GM23338 (cell line): ENCODE results near the gene SAMD10. TPM values are rescaled to one million over a fixed set of nuclear protein-coding genes. Genes with fewer than 3 reads are reported as not detected.

Source experiments
- ATAC-seq: fragments of 200-7000 bp; cut with Tn5 transposase; 3 replicates; pipeline ENCODE4 v1.9.1; 2020
- DNase-seq: peaks from one replicate; pipeline ENCODE4 v3.0.0-alpha.2; 2015; ENCODE audit warnings: low spot score
- H2AFZ ChIP-seq: fragments of 200-600 bp; sonication (generic); 2 replicates; pipeline ENCODE4 v1.8.0; 2016; ENCODE audit warnings: antibody characterized with exemption, mild to moderate bottlenecking, moderate library complexity
- H3F3A ChIP-seq: fragments of 200-600 bp; sonication (generic); replicated peaks from 2 replicates; pipeline ENCODE4 v1.8.0; 2017; ENCODE audit warnings: antibody characterized with exemption, mixed run types, low read depth
- H3K27ac ChIP-seq: fragments of 200-600 bp; sonication (generic); 2 replicates; pipeline ENCODE4 v1.6.1; 2016; ENCODE audit warnings: low read depth
- H3K27me3 ChIP-seq: fragments of 200-600 bp; sonication (generic); 2 replicates; pipeline ENCODE4 v1.8.0; 2016; ENCODE audit warnings: mild to moderate bottlenecking, mixed run types, moderate library complexity; ENCODE audit not compliant: insufficient read depth
- H3K36me3 ChIP-seq: fragments of 200-600 bp; sonication (generic); 2 replicates; pipeline ENCODE4 v1.8.0; 2016; ENCODE audit warnings: mild to moderate bottlenecking; ENCODE audit not compliant: insufficient read depth
- H3K4me1 ChIP-seq: fragments of 200-600 bp; sonication (generic); 2 replicates; pipeline ENCODE4 v1.8.0; 2016; ENCODE audit warnings: mild to moderate bottlenecking, moderate library complexity; ENCODE audit not compliant: insufficient read depth
- H3K4me2 ChIP-seq: fragments of 200-600 bp; sonication (generic); 2 replicates; pipeline ENCODE4 v1.7.1; 2017; ENCODE audit warnings: mixed run types
- H3K4me3 ChIP-seq: fragments of 200-600 bp; sonication (generic); 2 replicates; pipeline ENCODE4 v1.6.1; 2016; ENCODE audit warnings: mixed run types
- H3K79me2 ChIP-seq: fragments of 200-600 bp; sonication (generic); replicated peaks from 2 replicates; pipeline ENCODE4 v1.8.0; 2017; ENCODE audit warnings: mild to moderate bottlenecking; ENCODE audit not compliant: insufficient read depth
- H3K9me2 ChIP-seq: fragments of 200-600 bp; sonication (generic); 2 replicates; pipeline ENCODE4 v1.8.0; 2017; ENCODE audit not compliant: insufficient read depth
- H4K20me1 ChIP-seq: fragments of 200-600 bp; sonication (generic); replicated peaks from 2 replicates; pipeline ENCODE4 v1.8.0; 2017; ENCODE audit warnings: mild to moderate bottlenecking; ENCODE audit not compliant: insufficient read depth
- H3K27ac Mint-ChIP-seq: 2 replicates; pipeline ENCODE4 v1.8.0; 2020; ENCODE audit warnings: inconsistent platforms, mild to moderate bottlenecking, moderate library complexity, mixed read lengths
- H3K27me3 Mint-ChIP-seq: 3 replicates; pipeline ENCODE4 v1.8.0; 2022; ENCODE audit warnings: low read depth, mild to moderate bottlenecking, moderate library complexity, mixed read lengths, inconsistent platforms; ENCODE audit not compliant: insufficient read depth, poor library complexity
- H3K36me3 Mint-ChIP-seq: 3 replicates; pipeline ENCODE4 v1.8.0; 2021; ENCODE audit warnings: low read depth, mild to moderate bottlenecking, inconsistent platforms, moderate library complexity, mixed read lengths
- H3K4me1 Mint-ChIP-seq: 3 replicates; pipeline ENCODE4 v1.8.0; 2020; ENCODE audit warnings: mild to moderate bottlenecking, inconsistent platforms, mixed read lengths
- H3K4me3 Mint-ChIP-seq: 3 replicates; pipeline ENCODE4 v1.8.0; 2021; ENCODE audit warnings: moderate library complexity, mild to moderate bottlenecking, inconsistent platforms, mixed read lengths
- H3K9me3 Mint-ChIP-seq: 3 replicates; pipeline ENCODE4 v1.8.0; 2020; ENCODE audit warnings: moderate library complexity, mild to moderate bottlenecking, inconsistent platforms, mixed read lengths
- CREB1 ChIP-seq: fragments of 250-450 bp; sonication (Bioruptor Pico); IDR thresholded peaks from 2 replicates; pipeline ENCODE4 v1.5.0; 2020; ENCODE audit warnings: low read depth, mild to moderate bottlenecking, moderate library complexity
- CTCF ChIP-seq, 2 experiments: fragments of 200-600 bp in 1 of 2; sonication (generic) in 1 of 2; conservative IDR thresholded peaks; 2 replicates each; pipeline versions ENCODE4 v1.5.1 to v1.6.1; 2016 to 2017; ENCODE audit warnings: antibody characterized with exemption in 2 of 2, low read depth in 2 of 2, mild to moderate bottlenecking in 2 of 2, moderate library complexity in 1 of 2
- ETS1 ChIP-seq: IDR thresholded peaks from 2 replicates; pipeline ENCODE4 v1.6.1; 2016; ENCODE audit warnings: antibody characterized with exemption
- EZH2 ChIP-seq: fragments of 200-600 bp; sonication (generic); IDR thresholded peaks from one replicate; pipeline ENCODE4 v1.8.0; 2017; ENCODE audit warnings: antibody characterized with exemption, mild to moderate bottlenecking, low read depth; ENCODE audit not compliant: unreplicated experiment
- EZH2phosphoT487 ChIP-seq: fragments of 200-600 bp; sonication (generic); IDR thresholded peaks from one replicate; pipeline ENCODE4 v1.8.1; 2018; ENCODE audit warnings: antibody characterized with exemption; ENCODE audit not compliant: unreplicated experiment
- NANOG ChIP-seq: IDR thresholded peaks from 2 replicates; pipeline ENCODE4 v1.6.1; 2016; ENCODE audit warnings: antibody characterized with exemption, borderline replicate concordance
- POLR2AphosphoS5 ChIP-seq: IDR thresholded peaks from 2 replicates; pipeline ENCODE4 v1.6.1; 2016; ENCODE audit warnings: antibody characterized with exemption, low read depth
- REST ChIP-seq: IDR thresholded peaks from one replicate; pipeline ENCODE4 v1.6.1; 2018; ENCODE audit warnings: antibody characterized with exemption; ENCODE audit not compliant: unreplicated experiment
- STAT1 ChIP-seq: IDR thresholded peaks from one replicate; pipeline ENCODE4 v1.6.1; 2016; ENCODE audit warnings: antibody characterized with exemption; ENCODE audit not compliant: unreplicated experiment
- ZNF114 ChIP-seq: fragments of 250-450 bp; sonication (Bioruptor Pico); IDR thresholded peaks from 2 replicates; pipeline ENCODE4 v1.5.0; 2020; ENCODE audit warnings: mild to moderate bottlenecking, moderate library complexity
- ZNF331 ChIP-seq: fragments of 250-450 bp; sonication (Bioruptor Pico); IDR thresholded peaks from 2 replicates; pipeline ENCODE4 v1.5.0; 2020; ENCODE audit warnings: low read depth, mild to moderate bottlenecking, moderate library complexity
- ZNF462 ChIP-seq: fragments of 250-450 bp; sonication (Bioruptor Pico); IDR thresholded peaks from 2 replicates; pipeline ENCODE4 v1.5.0; 2020; ENCODE audit warnings: mild to moderate bottlenecking, moderate library complexity
- polyA plus RNA-seq: library from polyadenylated mRNA; unstranded; fragments of >200 nt; fragmentation: Nextera tagmentation; extraction: Ambion mirVana; gene quantifications from 2 replicates; pipeline ENCODE4 v1.2.1, GENCODE V29; 2016
- total RNA-seq: library from RNA; depleted of rRNA; stranded (reverse); fragments of >200 nt; shearing (Covaris generic); gene quantifications from 2 replicates; pipeline ENCODE4 v1.2.3, GENCODE V29; 2014

Gene SAMD10
- total and polyA plus RNA-seq, 2 experiments from 2014 or later, result 2.1 to 7.3 TPM

GRCh38 chr20:63955827-63956663 lies 23.4 kb downstream of the SAMD10 start, which contains the start of gene UCKL1:
UCKL1 (minus strand) TSS chr20:63956416; CDS start chr20:63956372, 44 bp downstream.
- Histone ChIP-seq H3K79me2 (peaks cover 46% of the 10 kb centered on the region), H3K9me2 (no peaks in the 10 kb centered on the region), H2AFZ (peak within 1 kb of the TSS; percentile 91), H4K20me1 (peaks cover 17% of the 10 kb centered on the region), H3K4me2 (peak within 1 kb of the TSS; percentile 99), H3K4me3 (peak within 1 kb of the TSS; percentile 92), H3K27ac (peak within 1 kb of the TSS; percentile 90), H3K27me3 (no peaks in the 10 kb centered on the region), H3K36me3 (no peaks in the 10 kb centered on the region), H3F3A (0 out of 2 replicates have a peak, but pooled peaks cover 11% of the 10 kb centered on the region), H3K4me1 (peaks cover 18% of the 10 kb centered on the region)
- Mint-ChIP-seq H3K27ac (peak within 1 kb of the TSS; percentile 95), H3K27me3 (peaks cover 16% of the 10 kb centered on the region), H3K4me3 (peak within 1 kb of the TSS; percentile 83), H3K36me3 (peaks cover 13% of the 10 kb centered on the region; the same call in 2 of the 3 replicates), H3K4me1 (peaks cover 34% of the 10 kb centered on the region), H3K9me3 (no peaks in the 10 kb centered on the region)
- no peak for TF ChIP-seq EZH2phosphoT487
- no peak; the same call in 1 of the 2 replicates for TF ChIP-seq ZNF114 (CRISPR knock-in tag)
- TF ChIP-seq ETS1, result peak; percentile 99
- TF ChIP-seq ZNF462 (CRISPR knock-in tag), result no peak
- peak; percentile 87 for TF ChIP-seq POLR2AphosphoS5
- no peak for TF ChIP-seq ZNF331 (CRISPR knock-in tag)
- no peak for TF ChIP-seq CTCF (conservative IDR thresholded peaks at IDR 0.05; ENCODE audit: low read depth in 2 of 2)
- no peak for TF ChIP-seq NANOG
- no peak for TF ChIP-seq EZH2
- no peak for TF ChIP-seq REST
- peak; percentile 60 for TF ChIP-seq CREB1 (CRISPR knock-in tag)
- no peak for TF ChIP-seq STAT1
- peak; percentile 94 for DNase-seq
- ATAC-seq, result peak; percentile 69
